Right lobe of liver (tissue), 6 donors: Measurements from ENCODE around the gene MSMO1. TPM values are rescaled to one million over a fixed set of nuclear protein-coding genes. Genes with fewer than 3 reads are reported as not detected.
"Not testable (repeated sequence)": the region's sequence is repeated elsewhere in the genome, so short reads cannot be mapped to it uniquely, and the experiment has no call there.

Experiments used
- ATAC-seq, 4 donors: fragments of 200-7000 bp; cut with Tn5 transposase; one replicate each; pipeline ENCODE4 v1.9.1; 2020; ENCODE audit warnings: mild to moderate bottlenecking in 4 of 4, moderate library complexity in 4 of 4
- DNase-seq, 3 donors: peaks; one replicate each; pipeline ENCODE4 v3.0.0-alpha.2; 2020
- H3K27ac ChIP-seq, 3 donors: fragments of 200-600 bp; one replicate each; pipeline ENCODE4 v1.8.0; 2022
- H3K27me3 ChIP-seq, 2 donors: fragments of 200-600 bp; one replicate each; pipeline ENCODE4 v1.8.0; 2022
- H3K36me3 ChIP-seq, 4 donors: fragments of 200-600 bp; sonication (generic) in 1 of 4; one replicate each; pipeline versions ENCODE4 v1.5.1 to v1.8.0; 2017 to 2022; ENCODE audit warnings: control low read depth in 1 of 4
- H3K4me1 ChIP-seq, 4 donors: fragments of 200-600 bp; sonication (generic) in 1 of 4; one replicate each; pipeline versions ENCODE4 v1.5.1 to v1.8.0; 2017 to 2022; ENCODE audit warnings: control low read depth in 1 of 4
- H3K4me3 ChIP-seq, 3 donors: fragments of 200-600 bp; one replicate each; pipeline ENCODE4 v1.8.0; 2022
- H3K9me3 ChIP-seq, 4 donors: fragments of 200-600 bp; sonication (generic) in 1 of 4; one replicate each; pipeline versions ENCODE4 v1.5.1 to v1.8.0; 2017 to 2022; ENCODE audit warnings: control low read depth in 1 of 4
- POLR2A ChIP-seq: fragments of 450-650 bp; IDR thresholded peaks from one replicate; pipeline ENCODE4 v1.6.1; 2017; ENCODE audit warnings: antibody characterized with exemption, mild to moderate bottlenecking
- WGBS: methylation state at CpG from one replicate; pipeline ENCODE4 v1.1.6; 2018; ENCODE audit warnings: low coverage, low lambda C conversion rate; ENCODE audit not compliant: insufficient coverage; ENCODE audit errors: missing lambda C conversion rate; 5-methylcytosine and 5-hydroxymethylcytosine counted together
- intact Hi-C, 2 donors: fragments of 100-400 bp; cut with DNase I; formaldehyde crosslinking; loops; one replicate each; pipeline versions ENCODE4 v1.11.2 to v1.14.1; 2022
- total RNA-seq, 6 experiments: library from RNA; depleted of rRNA in 2 of 6; stranded (reverse); fragments of >200 nt in 2 of 6; fragmentation: NEBNext Ultra II Directional in 3 of 6; extraction: Animal tissue kit (Norgen Biotek cat#: 25700) in 3 of 6; gene quantifications; one replicate each; pipeline versions ENCODE4 v1.1.0 to v1.2.4, GENCODE V29; 2016 to 2023
- TF ChIP-seq, protein P1 (sequence below), 4 donors: fragments of 200-600 bp in 3 of 4; fragments of 450-650 bp in 1 of 4; IDR thresholded peaks; one replicate each; pipeline versions ENCODE4 v1.5.1 to v1.8.0; 2016 to 2022; ENCODE audit warnings: antibody characterized with exemption in 4 of 4, mild to moderate bottlenecking in 2 of 4
- donor health status: DM: no; HTN: yes; CAD: no.
- donor health status: DM: no; HTN: no; CAD: no.
- donor health status: DM: no; HTN: no; CAD: no.
- donor health status: DM: no; HTN: yes; CAD: no.
- donor health status: DM: no; HTN: yes; CAD: no.

Gene MSMO1
- total RNA-seq, 6 experiments from 2014 or later: 81.8 to 368 (median 122) TPM

GRCh38 chr4:165332502-165332901, 5.0 kb downstream of the MSMO1 start:
- DNase-seq (no peak), ATAC-seq (no peak)
- Histone ChIP-seq H3K27ac (peak overlapping the region in 1 of 3 donors; percentile 98), H3K4me3 (peak overlapping the region in 1 of 3 donors; percentile 86), H3K4me1 (peaks cover 0 to 53% (median 13%) of the 10 kb centered on the region in 4 donors), H3K9me3 (no peaks in the 10 kb centered on the region), H3K36me3 (peaks cover 0 to 40% (median 0%) of the 10 kb centered on the region in 4 donors), H3K27me3 (no peaks in the 10 kb centered on the region)
- intact Hi-C loops: no loop called here
- TF ChIP-seq POLR2A: no peak
- TF ChIP-seq, protein P1, sequence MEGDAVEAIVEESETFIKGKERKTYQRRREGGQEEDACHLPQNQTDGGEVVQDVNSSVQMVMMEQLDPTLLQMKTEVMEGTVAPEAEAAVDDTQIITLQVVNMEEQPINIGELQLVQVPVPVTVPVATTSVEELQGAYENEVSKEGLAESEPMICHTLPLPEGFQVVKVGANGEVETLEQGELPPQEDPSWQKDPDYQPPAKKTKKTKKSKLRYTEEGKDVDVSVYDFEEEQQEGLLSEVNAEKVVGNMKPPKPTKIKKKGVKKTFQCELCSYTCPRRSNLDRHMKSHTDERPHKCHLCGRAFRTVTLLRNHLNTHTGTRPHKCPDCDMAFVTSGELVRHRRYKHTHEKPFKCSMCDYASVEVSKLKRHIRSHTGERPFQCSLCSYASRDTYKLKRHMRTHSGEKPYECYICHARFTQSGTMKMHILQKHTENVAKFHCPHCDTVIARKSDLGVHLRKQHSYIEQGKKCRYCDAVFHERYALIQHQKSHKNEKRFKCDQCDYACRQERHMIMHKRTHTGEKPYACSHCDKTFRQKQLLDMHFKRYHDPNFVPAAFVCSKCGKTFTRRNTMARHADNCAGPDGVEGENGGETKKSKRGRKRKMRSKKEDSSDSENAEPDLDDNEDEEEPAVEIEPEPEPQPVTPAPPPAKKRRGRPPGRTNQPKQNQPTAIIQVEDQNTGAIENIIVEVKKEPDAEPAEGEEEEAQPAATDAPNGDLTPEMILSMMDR (IDR thresholded peaks at IDR 0.05): no peak
- WGBS: 18% methylated on average over 1 of the region's 1 CpG

GRCh38 chr4:165335163-165335703, 7.8 kb downstream of the MSMO1 start:
- DNase-seq: no peak
- H3K4me1 ChIP-seq: peaks cover 0 to 52% (median 13%) of the 10 kb centered on the region in 4 donors
- H3K4me3 ChIP-seq: no peak overlapping the region
- H3K9me3 ChIP-seq: no peaks in the 10 kb centered on the region
- peaks cover 0 to 67% (median 11%) of the 10 kb centered on the region in 4 donors for H3K36me3 ChIP-seq
- TF ChIP-seq, protein P1 (IDR thresholded peaks at IDR 0.05): no peak
- TF ChIP-seq POLR2A: no peak
- WGBS: 50% methylated on average over 3 of the region's 3 CpGs
- no peaks in the 10 kb centered on the region for H3K27me3 ChIP-seq
- peak; percentile 21 to 58 (median 52) for ATAC-seq
- peak overlapping the region in 1 of 3 donors; percentile 6 for H3K27ac ChIP-seq
- intact Hi-C loops: no loop called here

DNA sequence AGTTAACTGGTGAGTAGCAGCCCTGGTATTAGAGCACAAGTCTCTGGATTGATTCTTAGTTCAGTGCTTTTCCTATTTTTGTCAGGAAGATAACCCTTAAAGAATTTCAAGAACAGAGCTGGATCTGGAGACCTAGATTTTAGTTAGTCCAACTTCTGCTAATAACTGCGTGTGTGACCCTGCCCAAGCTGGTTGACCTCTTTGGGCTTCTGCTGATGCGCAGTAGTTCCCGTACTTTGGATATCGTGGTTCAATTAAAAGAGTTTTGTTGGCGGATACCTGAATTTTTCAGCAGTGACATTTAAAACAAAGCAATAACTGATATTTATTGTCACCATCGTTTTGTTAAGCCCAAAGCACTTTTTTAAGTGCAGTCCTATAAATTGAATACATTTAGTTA, 9.3 kb downstream of the MSMO1 start:
- peaks cover 0 to 50% (median 13%) of the 10 kb centered on the region in 4 donors for H3K4me1 ChIP-seq
- no peak overlapping the region for H3K27ac ChIP-seq
- H3K36me3 ChIP-seq: peaks cover 0 to 82% (median 20%) of the 10 kb centered on the region in 4 donors
- no peaks in the 10 kb centered on the region for H3K27me3 ChIP-seq
- peak; percentile 17 to 53 (median 32) for ATAC-seq
- 37% methylated on average over 6 of the region's 6 CpGs for WGBS
- intact Hi-C loops: no loop called here
- no peak overlapping the region for H3K4me3 ChIP-seq
- TF ChIP-seq, protein P1 (IDR thresholded peaks at IDR 0.05): no peak
- TF ChIP-seq POLR2A: no peak
- no peak for DNase-seq
- no peaks in the 10 kb centered on the region for H3K9me3 ChIP-seq

GRCh38 chr4:165342340-165342739, 14.9 kb downstream of the MSMO1 start:
- H3K27me3 ChIP-seq, H3K4me3 ChIP-seq, ATAC-seq, H3K9me3 ChIP-seq, H3K27ac ChIP-seq, H3K4me1 ChIP-seq, DNase-seq: not testable (repeated sequence)
- 94% methylated on average over 5 of the region's 5 CpGs for WGBS
- intact Hi-C loops: loop anchor here in 1 of 2 donors (10.0 kb wide), 1 partner anchor 218 kb away; no protein-coding TSS in a partner anchor
- H3K36me3 ChIP-seq: peaks cover 0 to 59% (median 21%) of the 10 kb centered on the region in 4 donors

DNA sequence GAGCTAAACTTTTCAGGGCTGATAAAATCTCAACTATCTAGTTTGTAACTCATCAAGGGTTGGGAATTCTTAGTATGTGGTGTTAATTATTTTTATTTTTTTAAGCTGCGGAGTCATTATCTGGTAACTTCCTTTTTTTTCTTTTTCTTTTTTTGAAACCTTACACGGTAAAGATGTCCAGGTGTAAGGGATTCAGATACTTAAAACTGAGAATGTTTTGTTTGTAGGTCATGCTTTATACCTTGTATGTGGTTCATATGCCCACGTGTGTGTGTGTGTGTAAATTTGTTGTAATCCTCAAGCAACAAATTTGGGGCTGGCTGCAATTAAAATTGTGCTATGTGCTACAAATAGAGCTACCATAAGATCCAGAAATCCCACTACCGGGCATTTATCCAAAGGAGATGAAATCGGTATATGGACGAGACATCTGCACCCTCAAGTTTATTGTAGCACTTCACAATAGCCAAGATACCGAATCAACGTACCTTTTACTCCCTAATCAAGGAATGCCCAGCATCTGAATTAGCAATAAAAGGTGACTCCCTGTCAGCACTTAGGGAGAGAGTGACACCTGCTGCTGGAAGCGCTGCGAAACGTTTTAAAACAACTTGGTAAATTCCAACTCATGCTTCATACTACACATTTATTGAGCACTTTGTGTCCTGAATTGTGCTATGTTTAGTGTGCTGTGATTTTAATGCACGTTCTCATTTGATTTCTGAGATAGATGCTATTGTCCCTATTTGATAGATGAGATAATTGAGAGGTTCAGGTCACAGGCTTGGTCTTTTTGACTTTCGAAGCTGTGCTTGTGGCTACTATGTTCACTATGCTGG, 16.1 kb downstream of the MSMO1 start:
- DNase-seq (no peak), ATAC-seq (peak; percentile 35 to 85 (median 57))
- Histone ChIP-seq H3K27me3 (no peaks in the 10 kb centered on the region), H3K4me3 (no peak overlapping the region), H3K9me3 (no peaks in the 10 kb centered on the region), H3K27ac (no peak overlapping the region), H3K36me3 (peaks cover 0 to 47% (median 20%) of the 10 kb centered on the region in 4 donors), H3K4me1 (peaks cover 0 to 12% (median 0%) of the 10 kb centered on the region in 4 donors)
- intact Hi-C loops: loop anchor here in 1 of 2 donors (10.0 kb wide), 1 partner anchor 219 kb away; no protein-coding TSS in a partner anchor
- 58% methylated on average over 13 of the region's 13 CpGs for WGBS
- TF ChIP-seq, protein P1 (IDR thresholded peaks at IDR 0.05): peak in 3 of 4 donors; percentile 39 to 54 (median 43)
- no peak for TF ChIP-seq POLR2A
